D341Med (cell line): ENCODE data around the gene LETM1.

Source experiments
- DNase-seq: peaks from one replicate; pipeline ENCODE4 v3.0.0; 2012; ENCODE audit warnings: low spot score

LETM1 gene

GRCh38 chr4:1777822-1778641, 77.9 kb downstream of the LETM1 start:
- no peak for DNase-seq

GRCh38 chr4:1776521-1777161, 79.3 kb downstream of the LETM1 start:
- no peak for DNase-seq

- no peak for DNase-seq
Measured at GRCh38 chr4:1775731-1776500, 80.0 kb downstream of the LETM1 start.

- no peak for DNase-seq
Measured at GRCh38 chr4:1773754-1774153, 82.2 kb downstream of the LETM1 start.

GRCh38 chr4:1772853-1773538, 83.0 kb downstream of the LETM1 start:
- peak; percentile 95 for DNase-seq

- DNase-seq: no peak
Measured at GRCh38 chr4:1771555-1772305, 84.2 kb downstream of the LETM1 start.

GRCh38 chr4:1770791-1771231, 85.1 kb downstream of the LETM1 start:
- no peak for DNase-seq

- DNase-seq: peak; percentile 62
Measured at GRCh38 chr4:1770245-1770644, 85.7 kb downstream of the LETM1 start.

GRCh38 chr4:1769692-1770091, 86.3 kb downstream of the LETM1 start:
- DNase-seq: no peak

GRCh38 chr4:1768367-1769034, 87.5 kb downstream of the LETM1 start:
- DNase-seq: no peak

GRCh38 chr4:1767770-1768366, 88.1 kb downstream of the LETM1 start:
- peak; percentile 86 for DNase-seq

GRCh38 chr4:1767061-1767769, 88.7 kb downstream of the LETM1 start:
- peak; percentile 90 for DNase-seq

- DNase-seq: peak; percentile 61
Measured at GRCh38 chr4:1766106-1767060, 89.6 kb downstream of the LETM1 start.

- DNase-seq: no peak
Measured at GRCh38 chr4:1765409-1766072, 90.4 kb downstream of the LETM1 start.

- no peak for DNase-seq
Measured at GRCh38 chr4:1764670-1765069, 91.3 kb downstream of the LETM1 start.

GRCh38 chr4:1763550-1764080, 92.3 kb downstream of the LETM1 start:
- DNase-seq: no peak

GRCh38 chr4:1763070-1763549, 92.8 kb downstream of the LETM1 start:
- DNase-seq: no peak
